GM19240 (cell line): Measurements from ENCODE around the gene ATP6V0A1.

Experiments
- DNase-seq: peaks from one replicate; pipeline ENCODE4 v3.0.0; 2011; ENCODE audit warnings: low spot score; ENCODE audit not compliant: insufficient read length

The ATP6V0A1 gene

DNA sequence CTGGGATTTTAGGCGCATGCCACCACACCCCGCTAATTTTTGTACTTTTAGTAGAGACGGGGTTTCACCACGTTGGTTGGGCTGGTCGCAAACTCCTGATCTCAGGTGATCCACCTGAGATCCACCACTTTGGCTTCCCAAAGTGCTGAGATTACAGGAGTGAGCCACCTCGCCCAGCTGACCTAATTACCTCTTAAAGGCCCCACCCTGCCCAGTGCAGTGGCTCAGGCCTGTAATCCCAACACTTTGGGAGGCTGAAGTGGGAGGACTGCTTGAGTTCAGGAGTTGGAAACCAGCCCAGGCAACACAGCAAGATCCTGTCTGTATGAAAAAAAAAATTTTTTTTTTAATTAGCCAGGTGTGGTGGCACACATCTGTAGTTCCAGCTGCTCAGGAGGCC lies 100.4 kb downstream of the ATP6V0A1 start:
- no peak for DNase-seq

DNA sequence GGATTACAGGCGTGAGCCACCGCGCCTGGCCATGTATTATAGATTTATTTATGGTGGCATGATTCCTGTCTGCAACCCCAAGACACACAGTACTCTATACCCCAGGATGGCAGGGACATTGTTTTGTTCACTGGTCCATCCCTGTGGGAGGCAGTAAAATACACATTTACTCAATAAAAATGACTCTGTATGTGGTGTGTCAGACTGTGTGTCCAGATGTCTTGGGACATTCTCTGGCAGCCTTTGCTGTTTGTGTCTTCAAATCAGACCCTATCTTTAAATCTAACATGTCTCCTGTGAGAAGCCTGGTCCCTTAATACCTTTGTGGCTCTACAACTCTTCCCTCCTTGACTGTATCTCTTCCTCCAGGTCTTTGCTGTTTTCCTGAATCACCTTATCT lies 101.6 kb downstream of the ATP6V0A1 start:
- no peak for DNase-seq

DNA sequence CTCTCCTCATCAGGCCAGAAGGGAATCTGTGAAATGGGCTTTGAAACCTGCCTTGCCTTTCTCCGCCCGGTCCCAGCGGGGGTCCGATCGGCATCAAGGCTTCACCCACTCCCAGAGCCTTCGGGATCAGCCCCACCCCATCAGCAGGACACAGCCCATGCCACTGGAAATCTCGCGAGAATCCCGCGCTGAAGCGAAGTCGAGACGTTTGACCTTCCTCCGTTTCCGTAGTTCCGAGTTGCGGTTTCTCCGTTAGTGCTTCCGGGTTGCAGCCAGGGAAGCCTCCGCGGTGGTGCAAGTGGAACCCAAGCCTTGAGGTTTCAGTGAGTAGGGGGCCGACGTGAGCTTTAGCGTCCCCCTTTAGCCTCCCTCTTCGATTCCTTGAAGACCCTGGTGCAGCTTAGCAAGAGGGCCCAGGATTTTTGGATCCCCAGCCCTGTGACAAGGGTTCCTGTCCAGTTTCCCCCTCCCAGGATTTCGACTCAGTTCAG lies 103.3 kb downstream of the ATP6V0A1 start, which contains the start of gene COASY:
Gene COASY, plus strand, starts transcription at position 252 of the 491 bp plus-strand sequence. CDS start 475 bp downstream, outside the sequence.
- DNase-seq = peak; percentile 93

DNA sequence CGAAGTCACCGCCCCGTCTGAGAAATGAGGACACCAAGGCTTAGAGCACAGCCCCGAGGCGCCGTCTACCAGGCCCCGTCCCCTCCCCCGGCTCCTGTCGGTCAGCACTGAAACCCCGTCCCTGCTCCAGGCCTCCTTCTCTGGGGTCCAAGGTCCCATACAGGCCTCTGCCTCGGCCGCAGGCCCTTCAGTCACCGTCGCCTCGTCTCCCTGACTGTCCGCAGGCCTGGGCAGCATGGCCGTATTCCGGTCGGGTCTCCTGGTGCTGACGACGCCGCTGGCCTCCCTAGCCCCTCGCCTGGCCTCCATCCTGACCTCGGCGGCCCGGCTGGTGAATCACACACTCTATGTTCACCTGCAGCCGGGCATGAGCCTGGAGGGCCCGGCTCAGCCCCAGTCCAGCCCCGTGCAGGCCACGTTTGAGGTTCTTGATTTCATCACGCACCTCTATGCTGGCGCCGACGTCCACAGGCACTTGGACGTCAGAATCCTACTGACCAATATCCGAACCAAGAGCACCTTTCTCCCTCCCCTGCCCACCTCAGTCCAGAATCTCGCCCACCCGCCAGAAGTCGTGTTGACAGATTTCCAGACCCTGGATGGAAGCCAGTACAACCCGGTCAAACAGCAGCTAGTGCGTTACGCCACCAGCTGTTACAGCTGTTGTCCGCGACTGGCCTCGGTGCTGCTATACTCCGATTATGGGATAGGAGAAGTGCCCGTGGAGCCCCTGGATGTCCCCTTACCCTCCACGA lies 103.9 kb downstream of the ATP6V0A1 start:
- DNase-seq = no peak

DNA sequence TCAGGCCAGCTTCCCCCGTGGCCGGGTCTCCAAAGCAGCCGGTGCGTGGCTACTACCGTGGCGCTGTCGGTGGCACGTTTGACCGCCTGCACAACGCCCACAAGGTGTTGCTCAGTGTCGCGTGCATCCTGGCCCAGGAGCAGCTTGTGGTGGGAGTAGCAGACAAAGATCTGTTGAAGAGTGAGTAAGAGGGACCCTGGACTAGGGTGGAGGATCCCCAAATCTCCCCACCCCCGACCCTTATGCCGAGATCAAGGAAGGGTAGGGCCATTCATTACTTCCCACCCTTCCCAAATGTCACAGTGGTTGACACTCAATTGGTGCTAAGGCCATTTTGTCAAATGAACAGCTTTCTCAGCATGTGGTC lies 104.4 kb downstream of the ATP6V0A1 start:
- no peak for DNase-seq

DNA sequence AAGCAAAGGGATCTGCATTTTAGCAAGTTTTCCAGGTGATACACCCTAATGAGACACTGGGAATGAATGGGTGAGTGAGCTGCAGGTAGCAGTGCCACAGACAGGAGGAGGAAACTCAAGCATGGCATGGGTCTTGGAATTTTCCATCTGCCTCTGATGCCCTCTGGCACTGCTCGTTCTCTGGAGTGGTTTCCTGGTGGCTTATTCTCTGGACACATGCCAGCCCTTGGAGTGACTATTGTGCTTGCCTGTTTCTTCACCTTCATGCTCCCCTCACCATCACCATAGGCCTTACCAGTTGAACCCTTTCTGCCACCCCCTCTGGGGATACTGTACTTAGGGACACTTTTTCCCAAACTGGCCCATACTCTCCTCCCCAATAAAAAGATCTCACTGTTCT lies 104.9 kb downstream of the ATP6V0A1 start:
- no peak for DNase-seq

DNA sequence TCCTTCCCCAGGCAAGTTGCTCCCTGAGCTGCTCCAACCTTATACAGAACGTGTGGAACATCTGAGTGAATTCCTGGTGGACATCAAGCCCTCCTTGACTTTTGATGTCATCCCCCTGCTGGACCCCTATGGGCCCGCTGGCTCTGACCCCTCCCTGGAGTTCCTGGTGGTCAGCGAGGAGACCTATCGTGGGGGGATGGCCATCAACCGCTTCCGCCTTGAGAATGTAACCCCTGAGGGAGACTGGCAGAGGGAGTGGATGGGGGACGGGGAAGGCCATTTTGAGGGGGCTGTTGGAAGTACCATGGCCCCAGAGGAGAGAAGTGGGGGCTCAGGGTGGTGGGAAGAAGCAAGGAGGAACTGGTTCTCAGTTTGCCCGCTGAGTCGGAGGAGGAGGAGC lies 105.3 kb downstream of the ATP6V0A1 start:
- DNase-seq = no peak

DNA sequence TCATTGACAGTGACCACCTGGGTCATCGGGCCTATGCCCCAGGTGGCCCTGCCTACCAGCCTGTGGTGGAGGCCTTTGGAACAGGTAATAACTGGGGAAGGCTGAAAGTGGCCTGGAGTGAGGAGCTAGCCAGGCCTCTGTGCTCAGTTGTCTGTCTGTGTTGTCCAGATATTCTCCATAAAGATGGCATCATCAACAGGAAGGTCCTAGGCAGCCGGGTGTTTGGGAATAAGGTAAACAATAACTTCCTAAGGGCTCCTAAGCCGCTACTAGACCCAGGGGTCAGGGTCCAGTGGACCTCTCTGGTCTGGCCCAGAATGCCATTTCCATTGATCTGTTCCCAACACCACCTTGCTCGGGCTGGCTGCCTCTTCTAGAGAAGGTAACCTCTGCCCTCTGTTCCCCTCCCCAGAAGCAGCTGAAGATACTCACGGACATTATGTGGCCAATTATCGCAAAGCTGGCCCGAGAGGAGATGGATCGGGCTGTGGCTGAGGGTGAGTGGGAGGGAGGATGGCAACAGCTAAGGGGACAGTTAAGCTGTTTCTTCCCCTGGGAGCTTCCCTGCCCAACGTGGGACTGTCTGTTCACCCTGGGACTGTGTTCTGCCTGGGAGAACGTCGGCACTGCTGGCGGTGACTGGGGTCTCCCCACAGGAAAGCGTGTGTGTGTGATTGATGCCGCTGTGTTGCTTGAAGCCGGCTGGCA lies 106.3 kb downstream of the ATP6V0A1 start:
- DNase-seq = no peak

DNA sequence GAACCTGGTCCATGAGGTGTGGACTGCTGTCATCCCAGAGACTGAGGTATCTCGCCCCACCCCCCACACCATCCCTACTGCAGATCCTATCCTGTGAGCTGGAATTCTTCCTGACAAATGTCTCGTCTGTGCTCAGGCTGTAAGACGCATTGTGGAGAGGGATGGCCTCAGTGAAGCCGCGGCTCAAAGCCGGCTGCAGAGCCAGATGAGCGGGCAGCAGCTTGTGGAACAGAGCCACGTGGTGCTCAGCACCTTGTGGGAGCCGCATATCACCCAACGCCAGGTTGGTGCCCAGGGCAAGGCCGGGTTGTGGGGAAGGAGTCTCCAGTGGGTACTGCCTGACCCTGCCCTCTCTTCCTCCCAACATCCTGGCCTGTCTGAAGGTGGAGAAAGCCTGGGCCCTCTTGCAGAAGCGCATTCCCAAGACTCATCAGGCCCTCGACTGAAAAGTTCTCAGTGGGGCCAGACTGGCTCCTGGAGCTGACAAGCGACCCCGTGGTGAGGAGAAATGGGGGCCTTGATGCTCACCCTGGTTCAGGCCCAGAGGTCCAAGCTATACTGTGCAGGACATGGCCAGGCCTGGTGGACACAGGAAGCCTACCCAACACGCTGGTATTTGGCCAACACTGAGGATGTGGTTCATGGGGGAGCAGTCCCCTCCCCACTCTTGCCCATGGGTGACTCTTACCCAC lies 107.0 kb downstream of the ATP6V0A1 start:
- DNase-seq = no peak

DNA sequence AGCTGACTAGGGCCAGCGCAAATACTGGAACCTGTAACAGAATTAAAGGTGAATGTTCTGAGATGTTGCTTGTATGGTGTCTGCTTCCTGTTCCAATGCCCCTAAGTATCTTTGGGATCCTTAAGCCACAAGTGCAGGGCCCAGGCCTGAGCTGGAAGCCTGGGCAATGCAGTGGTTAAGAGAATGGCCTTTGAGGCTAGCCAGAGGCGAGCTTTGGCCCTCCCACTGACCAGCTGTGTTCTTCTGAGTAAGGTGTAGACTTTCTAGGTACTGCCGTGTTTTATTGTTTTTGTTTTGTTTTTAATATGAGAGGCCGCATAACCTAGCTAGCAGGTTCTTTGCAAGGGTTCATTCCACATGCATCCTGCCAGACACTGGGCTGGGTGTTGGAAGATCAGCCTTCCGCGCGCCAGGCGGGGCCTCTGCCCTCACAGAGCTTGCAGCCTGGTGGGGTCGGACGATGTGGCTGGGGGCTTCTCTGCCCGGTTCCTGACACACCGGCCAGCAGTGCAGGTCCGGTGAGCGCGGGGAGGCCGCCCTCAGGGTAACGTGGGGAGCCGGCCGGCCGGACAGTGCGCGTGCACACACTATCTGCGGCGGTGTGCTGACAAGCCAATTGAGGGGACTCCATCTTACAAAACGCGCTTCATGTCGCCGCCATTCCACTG lies 107.7 kb downstream of the ATP6V0A1 start:
- no peak for DNase-seq

DNA sequence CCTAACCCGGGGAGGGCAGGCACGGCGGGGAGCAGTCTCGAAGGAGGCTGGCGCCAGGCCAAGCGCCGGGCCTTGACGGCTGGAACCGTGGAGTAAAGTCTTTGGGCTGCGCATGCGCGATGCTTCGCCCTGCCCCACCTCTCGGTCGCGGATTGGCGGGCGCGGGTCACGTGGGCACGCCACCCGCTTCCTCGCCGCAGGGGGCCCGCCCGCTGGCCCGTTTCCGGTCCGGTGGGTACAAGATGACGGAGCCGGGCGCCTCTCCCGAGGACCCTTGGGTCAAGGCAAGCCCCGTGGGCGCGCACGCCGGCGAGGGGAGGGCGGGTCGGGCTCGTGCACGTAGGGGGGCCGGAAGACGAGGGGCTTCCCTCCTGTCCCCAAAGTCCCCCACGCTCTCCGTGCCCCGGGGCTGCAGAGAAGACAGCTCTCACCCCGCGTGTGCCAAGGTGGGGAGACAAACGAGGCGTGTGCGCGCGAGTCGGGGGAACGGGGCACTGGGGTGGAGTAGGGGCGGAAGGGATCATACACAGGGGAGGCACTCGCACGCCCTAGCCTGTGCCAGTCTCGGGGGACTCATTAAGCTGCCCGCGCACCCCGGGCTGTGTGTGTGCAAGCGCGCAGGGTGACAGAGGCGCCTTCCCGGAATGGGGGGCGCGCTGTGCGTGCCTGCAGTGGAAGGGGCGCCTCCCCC lies 108.3 kb downstream of the ATP6V0A1 start, which contains the start of gene MLX:
Gene MLX, plus strand, starts transcription at position 218 of the 691 bp plus-strand sequence. Its CDS starts 25 bp downstream, at position 243.
- peak; percentile 91 for DNase-seq

DNA sequence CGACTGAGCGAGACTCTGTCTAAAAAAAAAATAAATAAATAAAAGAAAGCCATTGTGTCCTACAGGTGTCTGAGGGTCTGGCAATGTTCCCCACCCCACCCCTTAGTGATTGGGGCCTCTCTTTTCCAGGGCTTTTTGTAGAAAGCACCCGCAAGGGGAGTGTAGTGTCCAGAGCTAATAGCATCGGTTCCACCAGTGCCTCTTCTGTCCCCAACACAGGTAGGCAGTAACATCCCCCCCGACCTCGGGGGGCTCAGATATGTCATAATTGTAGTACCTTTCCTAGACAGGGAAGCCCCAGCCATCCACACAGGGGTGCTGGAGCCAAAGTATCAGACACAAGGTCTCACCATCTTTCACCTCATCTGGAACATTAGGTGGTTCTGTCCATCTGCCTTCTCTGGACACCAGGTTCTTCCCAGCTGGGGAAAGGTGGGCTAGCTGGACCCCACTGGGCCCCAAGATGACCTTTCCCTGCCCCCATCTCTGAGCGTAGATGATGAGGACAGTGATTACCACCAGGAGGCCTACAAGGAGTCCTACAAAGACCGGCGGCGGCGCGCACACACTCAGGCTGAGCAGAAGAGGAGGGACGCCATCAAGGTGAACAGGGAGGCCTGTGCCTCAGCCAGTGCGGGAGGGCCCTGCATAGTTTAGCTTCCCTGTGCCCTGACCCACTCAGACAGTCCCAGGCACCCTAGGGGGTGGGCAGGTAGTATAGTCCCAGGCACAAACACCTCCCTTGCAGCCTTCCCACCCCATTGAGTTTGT lies 109.8 kb downstream of the ATP6V0A1 start:
- no peak for DNase-seq

DNA sequence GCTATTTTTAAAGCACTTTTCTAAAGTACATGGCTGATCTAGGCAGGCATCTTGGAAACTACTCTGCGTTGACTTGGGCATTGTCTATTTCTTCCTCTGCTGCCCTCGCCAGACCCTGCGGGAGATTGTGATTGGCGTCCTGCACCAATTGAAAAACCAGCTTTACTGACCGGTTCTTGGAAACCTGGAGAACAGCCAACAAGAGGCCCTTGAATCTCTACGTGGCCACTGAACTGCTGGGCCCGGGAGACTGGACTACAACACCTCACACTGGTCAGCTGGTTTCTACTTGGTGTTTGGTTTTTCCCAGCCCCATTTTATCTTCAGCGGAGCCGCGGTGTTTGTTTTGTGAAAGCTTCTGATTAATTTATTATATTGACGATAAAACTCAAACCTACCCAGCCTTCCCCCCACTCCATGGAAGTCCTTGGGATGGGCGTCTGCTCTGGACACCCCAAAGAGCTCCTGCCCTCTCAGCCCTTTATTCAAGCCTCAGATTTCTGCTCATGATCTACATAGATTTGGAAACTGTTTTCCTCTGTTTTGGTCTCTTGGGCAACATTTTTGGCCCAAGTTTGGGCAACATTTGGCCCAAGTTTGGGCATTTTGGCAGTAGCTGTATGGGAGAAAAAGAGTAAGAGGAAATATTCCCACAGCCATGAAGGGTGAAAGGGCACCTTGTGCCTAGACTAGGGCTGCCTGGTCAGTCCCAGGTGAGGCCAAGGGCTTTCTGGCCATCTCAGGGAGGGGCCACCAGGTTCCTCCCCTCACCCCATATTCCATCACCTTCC lies 113.0 kb downstream of the ATP6V0A1 start:
- DNase-seq = no peak
